ENCODE results near the gene TMEM175.
A peak's percentile ranks its signal among the peaks of the same experiment; 100 is the strongest.
"Not testable (repeated sequence)": the region's sequence is repeated elsewhere in the genome, so short reads cannot be mapped to it uniquely, and the experiment has no call there.

Gene TMEM175

DNA sequence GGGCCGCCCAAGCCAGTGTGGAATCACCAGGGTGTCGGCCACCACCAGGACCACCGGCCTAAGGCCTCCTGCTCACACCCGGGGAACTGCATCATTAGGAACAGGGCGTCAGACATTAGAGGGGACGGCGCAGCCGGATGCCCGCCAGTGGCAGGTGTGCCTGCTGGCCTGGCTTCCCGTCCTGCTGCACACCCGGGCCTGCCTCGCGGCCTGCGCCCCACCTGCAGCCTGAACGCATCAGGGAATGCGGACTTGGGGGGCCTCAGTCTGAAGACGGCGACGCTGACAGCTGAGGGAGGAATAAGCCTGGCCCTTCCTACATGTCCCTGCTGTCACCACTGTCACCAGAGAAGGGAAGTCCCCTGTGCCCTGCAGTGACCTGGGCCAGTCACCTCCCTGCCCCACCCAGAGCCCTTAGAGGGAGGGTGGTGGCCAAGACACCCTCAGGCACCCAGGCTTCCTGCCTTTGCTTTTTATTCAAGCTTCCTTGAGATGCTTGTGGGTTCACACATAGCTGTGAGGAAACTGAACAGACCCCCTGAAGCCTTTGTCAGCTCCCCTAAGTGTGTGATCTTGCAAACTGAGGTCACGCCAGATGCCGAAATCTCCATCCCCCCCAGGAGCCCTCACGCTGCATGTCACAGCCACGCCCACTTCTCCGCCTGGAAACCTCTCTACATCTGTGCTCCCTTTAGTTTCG is 37.9 kb downstream of the TMEM175 start:
- no peak for DNase-seq (ENCODE audit: low read depth in 3 of 3, low spot score in 1 of 3)

DNA sequence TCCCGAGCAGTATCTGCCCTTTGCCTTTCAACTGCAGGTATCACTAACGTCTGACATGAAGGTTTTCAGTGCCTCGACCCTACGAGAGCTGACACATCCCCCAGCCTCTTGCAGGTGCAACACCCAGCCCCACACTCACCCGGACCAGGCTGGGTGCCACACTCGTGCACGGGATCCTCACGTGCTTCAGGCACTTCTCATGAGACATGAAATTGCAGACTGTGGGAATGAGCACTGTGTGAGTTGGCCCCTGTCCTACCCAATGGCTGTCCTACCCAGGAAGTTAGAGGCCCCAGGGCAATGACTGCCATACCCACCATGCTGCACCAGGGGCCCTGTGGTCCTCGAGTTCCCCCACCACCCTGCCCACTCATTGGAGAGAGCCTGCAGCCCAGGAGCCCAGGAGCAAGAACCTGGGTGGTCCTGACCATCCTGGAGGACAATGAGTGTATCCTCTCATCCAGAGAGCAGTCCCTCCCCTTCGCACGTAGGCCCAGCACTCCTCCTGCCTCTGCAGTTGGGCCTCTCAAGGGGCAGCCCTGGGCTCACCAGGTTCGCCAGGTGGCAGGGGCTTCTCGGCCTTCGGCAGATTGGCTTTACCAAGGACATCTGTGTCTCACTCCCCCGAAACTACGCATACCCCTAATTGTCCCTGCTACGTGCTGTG is 38.7 kb downstream of the TMEM175 start:
- DNase-seq (ENCODE audit: low read depth in 3 of 3, low spot score in 1 of 3), result no peak

DNA sequence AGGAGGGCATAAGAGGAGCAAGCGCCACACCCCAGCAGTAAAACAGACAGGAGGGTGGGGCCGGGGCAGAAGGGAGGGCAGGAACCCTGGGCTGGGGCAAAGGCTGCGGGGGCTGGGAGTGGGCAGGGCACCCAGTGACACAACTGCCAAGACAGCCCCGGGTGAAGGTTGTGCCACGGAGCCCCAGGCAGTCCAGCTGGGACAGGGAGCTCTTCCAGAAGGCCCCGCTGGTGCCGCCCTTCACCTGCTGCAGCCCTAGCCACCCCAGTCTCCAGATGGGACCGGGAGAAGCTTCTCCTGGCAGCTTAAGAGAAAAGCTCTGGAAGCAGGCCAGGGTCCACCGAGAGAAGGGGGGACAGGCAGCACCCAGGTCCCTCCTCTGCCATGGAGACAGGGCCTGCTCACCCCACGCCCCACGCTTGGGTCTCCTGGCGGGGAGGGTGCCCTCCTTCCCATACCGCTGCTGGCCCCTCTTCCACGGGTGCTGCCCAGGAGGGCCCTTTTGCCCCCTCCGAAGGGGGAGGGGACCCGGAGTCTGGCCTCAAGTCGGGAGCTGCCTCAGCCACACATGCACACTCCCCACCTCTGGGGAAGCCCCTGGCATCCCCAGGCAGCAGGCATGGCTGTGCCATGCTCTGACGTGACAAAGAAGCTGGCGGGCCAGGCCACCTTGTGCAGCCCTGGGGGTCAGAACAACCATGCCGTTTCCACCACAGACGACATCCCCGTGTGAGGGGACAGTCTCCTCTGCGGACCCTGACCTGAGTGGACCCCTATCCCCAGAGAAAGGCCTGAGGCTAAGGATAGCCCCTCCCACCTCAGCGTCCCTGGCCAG is 39.6 kb downstream of the TMEM175 start:
- DNase-seq (ENCODE audit: low read depth in 3 of 3, low spot score in 1 of 3), result no peak

DNA sequence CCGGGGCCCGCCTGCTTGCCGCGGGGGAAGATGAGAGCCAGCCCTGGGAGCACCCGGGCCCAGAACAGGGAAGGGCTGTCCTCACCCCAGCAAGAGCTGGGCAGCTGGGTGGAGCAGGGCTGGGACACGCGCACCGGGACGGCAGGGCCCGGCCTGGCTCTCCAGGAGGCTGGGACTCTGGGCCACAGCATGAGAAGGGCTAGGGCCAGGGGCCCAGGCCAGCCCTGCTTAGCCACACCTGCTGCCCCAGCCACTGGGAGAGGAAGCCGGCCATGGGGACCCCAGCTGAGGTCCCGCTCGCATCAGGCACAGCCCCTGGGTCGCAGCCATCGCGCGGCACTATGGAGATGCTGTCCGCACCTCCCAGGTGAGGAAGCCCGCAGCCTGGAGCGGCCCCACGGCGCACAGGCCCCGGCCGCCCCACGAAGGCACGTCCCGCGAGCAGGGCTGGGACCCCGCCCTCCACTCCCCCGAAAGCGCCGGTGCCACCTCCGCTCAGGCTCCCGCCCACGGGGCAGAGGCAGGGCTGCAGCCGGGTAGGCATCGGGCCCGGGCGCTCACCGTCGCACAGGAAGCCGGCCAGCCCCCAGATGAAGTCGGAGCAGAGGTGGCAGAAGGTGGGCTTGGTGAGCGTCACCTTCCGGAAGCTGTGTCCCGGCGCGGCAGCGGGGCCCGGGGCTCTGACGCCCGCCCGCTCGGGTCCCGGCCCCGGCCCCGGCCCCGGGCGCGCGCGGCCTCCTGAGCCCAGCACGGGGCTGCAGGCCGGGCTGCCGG is 40.6 kb downstream of the TMEM175 start:
- peak; percentile 21 to 49 (median 39) for DNase-seq (ENCODE audit: low read depth in 3 of 3, low spot score in 1 of 3)

DNA sequence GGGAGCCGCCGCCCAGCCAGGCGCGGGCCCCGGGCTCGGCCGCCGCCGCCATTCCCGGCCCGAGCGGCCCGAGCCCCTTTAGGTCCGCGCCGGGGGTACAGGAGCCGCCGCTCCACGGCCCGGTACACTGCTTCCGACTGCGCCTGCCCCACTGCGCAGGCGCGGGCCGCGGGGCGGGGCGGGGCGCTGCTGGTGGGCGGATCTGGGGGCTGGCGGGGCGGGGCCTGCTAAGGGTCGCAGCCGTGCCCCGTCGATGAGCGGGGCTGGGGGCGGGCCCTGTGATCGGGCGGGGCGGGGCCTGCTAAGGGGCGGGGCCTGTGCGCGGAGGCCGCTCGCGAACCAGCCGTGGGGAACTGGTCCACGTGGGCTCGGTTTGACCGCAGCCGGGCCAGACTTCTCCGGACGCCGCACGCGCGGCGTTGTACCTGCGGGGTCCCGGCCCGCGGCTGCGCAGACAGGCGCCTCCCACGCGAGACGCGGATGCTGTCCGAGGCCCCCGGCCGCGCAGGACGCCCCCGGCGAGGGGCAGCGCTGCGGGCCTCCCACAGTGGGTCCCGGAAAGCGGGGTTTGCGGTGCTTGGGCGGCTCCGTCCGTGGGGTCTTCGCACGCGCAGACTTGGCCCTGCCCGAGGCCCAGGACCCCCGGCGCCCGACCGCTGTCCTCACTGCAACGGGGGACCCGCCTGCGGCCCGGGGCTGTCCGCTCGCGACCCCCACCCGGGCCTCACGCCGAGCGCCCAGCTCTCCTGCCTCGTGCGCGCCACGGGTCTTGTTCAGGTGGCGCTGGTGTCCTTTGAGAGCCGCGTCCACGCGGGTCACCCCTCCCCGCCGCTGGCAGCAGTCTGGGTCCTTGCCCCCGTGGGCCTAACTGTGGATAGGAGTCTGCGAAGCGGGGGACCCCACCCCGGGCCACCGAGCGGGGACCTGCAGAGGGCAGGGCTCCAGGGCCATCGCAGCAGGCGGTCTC is 41.5 kb downstream of the TMEM175 start, which contains the start of gene DGKQ:
TSS of gene DGKQ (minus strand) at position 139 of the 967 bp plus-strand sequence. CDS start at position 52, 87 bp downstream.
- DNase-seq (ENCODE audit: low read depth in 3 of 3, low spot score in 1 of 3), result peak; percentile 82 to 91 (median 88)

DNA sequence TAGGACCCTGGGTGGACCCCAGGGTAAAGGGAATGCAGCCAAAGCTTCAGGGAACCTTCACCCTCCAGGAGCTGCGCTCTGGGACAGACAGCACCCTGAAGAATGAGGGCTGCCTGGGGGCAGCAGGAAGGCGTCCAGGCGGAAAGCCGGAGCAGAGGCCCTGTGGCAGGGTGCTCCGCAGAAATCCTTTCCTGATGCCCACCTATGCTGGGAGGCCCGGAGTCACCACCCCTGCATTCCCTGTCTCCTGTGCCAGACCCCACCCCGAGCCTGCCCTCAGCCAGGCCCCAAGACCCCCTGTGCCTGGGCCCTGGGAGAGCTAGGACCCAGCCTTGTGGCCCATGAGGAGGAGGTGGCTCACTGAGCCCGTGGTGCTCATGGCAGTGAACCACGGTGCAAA is 42.4 kb downstream of the TMEM175 start:
- no peak for DNase-seq (ENCODE audit: low read depth in 3 of 3, low spot score in 1 of 3)

DNA sequence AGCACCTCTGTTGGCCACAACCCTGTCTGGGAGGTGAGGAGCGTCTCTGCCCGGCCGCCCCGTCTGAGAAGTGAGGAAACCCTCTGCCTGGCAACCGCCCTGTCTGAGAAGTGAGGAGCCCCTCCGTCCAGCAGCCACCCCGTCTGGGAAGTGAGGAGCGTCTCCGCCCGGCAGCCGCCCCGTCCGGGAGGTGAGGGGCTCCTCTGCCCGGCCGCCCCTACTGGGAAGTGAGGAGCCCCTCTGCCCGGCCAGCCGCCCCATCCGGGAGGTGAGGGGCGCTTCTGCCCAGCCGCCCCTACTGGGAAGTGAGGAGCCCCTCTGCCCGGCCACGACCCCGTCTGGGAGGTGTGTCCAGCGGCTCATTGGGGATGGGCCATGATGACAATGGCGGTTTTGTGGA is 43.8 kb downstream of the TMEM175 start:
- not testable (repeated sequence) for DNase-seq (ENCODE audit: low read depth in 3 of 3, low spot score in 1 of 3)

DNA sequence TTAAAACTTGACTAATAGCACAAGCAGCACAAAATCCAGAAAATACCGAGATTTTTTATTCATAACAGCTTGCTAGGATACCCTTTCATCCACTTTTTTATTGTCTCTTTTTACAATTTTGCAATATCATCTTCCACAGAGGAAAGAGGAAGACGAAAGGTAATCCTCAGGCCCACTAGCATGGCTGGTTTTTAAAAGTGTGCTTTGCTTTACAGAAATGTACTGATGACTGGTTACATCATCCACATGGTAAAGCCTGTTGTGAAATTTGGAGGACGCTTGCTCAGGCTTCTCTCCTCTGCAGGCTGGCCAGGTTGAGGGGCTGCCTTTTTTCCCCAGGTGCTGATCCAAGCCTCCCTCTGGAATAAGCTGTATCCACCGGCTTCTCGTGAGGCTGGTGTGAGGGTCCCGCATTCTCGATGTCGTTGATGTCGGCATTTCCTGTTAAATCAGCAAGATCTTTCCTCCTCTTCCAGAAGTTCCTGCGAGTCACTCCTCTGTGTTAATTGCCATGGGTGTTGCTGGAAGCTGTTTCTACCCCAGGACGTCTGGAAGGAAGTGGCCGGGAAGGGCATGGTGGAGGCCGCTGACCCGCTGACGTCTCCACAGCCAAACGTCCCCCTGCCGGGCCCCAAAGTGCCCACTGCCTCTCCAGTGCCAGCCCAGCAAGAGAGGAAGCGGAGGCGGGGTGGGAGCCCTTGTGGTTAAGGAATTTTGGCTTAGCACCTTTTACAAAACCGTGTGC is 46.9 kb downstream of the TMEM175 start:
- no peak for DNase-seq (ENCODE audit: low read depth in 3 of 3, low spot score in 1 of 3)

DNA sequence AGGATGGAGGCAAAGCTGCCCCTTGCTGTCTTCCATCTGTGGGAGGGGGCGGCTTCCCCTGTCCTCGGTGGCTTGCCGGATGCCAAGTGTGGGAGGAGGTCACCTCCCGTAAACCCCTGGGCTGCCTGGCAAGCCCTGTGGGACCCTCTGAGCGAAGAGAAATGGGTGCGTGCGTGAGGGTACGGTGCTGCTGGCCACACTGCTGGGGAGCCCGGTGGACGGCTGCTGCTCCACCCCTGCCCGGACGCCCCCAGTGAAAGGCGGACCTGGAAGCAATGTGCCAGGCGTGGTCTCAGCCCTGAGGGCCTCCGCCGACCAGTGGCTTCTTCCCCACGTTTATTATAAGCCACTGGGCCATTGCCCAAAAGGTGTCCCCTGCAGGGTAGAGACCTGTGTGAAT is 50.0 kb downstream of the TMEM175 start:
- no peak for DNase-seq (ENCODE audit: low read depth in 3 of 3, low spot score in 1 of 3)

DNA sequence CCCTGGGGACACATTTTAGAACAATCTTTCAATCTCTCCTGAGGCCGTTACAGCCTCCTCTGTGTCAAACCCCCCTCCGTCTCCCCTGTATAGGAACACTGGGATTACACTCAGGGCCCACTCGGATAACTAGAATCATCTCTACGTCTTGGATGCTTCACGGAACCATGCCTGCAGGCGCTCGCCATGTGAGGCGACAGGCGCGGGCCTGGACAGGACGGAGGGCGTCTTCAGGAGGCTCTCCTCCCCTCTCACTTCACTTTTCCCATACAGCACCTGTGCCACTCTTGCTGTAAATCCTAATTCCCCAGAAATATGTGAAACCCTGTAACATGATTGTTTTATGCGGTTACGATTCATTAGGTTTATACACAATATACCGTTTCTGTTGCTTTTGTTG is 50.6 kb downstream of the TMEM175 start:
- DNase-seq (ENCODE audit: low read depth in 3 of 3, low spot score in 1 of 3), result no peak

DNA sequence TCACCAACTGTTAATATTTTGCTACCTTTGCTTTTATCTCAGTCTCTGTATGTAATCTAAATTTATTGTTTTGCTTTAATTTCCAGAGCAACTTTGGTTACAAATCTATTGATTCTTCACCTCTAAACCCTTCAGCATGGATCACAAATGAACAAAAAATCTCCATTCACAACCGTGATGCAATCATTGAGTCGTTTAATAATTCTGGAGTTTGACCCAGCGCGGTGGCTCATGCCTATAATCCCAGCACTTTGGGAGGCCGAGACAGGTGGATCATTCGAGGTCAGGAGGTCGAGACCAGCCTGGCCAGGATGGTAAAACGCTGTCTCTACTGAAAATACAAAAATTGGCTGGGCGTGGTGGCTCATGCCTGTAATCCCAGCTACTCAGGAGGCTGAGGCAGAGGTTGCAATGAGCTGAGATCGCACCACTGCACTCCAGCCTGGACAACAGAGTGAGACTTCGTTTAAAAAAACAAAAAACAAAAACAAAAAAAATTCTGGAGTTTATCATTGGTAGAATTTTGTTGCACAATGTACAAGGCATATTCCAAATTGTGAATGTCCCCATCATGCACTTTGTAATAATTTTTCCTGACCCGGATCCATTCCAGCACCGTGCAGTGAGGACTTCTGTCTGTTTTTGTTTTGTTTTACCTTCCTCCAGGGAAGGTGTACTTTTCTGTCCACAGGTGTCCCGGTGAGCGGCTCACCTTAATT is 52.2 kb downstream of the TMEM175 start:
- no peak for DNase-seq (ENCODE audit: low read depth in 3 of 3, low spot score in 1 of 3)

DNA sequence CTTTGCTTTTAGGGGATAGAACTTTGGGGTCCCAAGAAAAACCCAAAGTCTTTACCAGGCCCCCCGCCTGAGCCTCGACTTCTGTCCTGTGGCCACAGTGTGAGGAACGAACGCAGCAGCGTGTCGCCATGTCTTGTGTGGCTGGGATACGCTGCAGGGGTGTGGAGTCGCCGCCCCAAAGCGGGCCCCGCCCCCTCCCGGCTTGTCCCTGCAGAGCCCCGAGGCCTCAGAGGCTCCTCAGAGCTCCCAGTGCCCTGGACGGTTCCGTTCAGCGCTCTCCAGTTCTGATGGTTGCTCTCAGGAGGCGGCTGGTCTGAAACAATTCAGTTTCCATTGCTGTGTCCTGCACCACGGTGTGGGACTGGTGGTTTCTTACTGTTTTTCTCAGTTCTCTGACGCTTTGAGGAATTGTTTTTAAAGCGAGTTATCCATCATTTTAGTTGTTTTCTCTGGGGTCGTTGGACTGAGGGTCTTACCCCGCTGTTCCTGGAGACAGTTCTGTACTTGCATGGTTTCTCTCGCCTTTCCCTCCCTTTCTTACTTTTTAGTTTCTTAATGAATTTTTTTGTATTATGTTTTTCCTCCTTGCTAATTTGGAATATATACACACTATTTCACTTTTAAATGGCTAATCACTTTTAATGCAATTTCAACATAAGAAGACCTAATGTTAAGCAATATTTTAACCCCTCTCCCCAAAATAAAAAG is 53.0 kb downstream of the TMEM175 start:
- peak; percentile 15 to 71 (median 45) for DNase-seq (ENCODE audit: low read depth in 3 of 3, low spot score in 1 of 3)

DNA sequence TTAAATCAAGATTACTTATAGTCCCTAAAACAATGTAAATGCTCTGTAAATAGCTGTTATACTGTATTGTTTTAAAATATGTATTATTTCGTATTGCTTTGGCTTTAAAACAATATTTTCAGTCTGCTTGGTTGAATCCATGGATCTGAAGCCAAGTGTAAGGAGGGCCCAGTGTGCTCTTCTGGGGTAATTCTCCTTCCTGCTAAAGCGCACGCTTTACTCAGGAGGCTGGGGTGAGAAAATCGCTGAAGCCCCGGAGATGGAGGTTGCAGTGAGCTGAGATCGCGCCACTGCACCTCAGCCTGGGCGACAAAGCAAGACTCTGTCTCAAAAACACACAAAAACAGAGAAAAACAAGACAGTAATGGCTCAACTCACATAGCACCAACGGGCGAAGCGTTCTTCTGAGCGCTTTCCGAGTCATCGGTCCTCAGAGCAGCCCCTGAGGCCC is 54.2 kb downstream of the TMEM175 start:
- no peak for DNase-seq (ENCODE audit: low read depth in 3 of 3, low spot score in 1 of 3)

DNA sequence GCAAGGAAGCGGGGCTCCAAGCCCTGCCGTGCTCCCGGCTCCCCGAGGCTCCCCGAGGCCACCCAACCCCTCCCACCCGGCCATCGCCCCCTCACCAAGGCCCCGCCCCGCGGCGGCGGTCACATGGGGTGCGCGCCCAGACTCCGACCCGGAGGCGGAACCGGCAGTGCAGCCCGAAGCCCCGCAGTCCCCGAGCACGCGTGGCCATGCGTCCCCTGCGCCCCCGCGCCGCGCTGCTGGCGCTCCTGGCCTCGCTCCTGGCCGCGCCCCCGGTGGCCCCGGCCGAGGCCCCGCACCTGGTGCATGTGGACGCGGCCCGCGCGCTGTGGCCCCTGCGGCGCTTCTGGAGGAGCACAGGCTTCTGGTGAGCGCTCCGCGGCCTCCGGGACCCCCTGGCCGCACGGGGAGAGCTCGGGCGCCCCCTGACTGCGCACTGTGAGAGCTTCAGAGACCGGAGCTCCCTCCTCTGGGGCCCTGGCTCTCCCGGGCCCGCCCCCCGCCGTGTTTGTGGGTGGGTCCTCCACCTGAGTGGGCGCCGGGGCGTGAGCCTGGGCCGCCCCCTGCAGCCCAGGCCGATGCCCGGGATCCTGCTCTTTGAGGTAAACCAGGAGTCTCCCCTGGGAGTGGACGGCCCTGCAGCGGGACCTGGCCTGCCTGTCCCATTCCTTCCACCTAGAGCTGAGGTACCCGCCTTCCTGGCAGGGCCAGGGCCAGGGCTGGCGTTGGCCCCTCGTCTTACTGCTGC is 54.8 kb downstream of the TMEM175 start, which contains the start of gene IDUA:
TSS of gene IDUA (plus strand) at position 166 of the 745 bp plus-strand sequence. CDS start at position 207, 41 bp downstream.
- DNase-seq (ENCODE audit: low read depth in 3 of 3, low spot score in 1 of 3), result peak; percentile 58 to 80 (median 76)

DNA sequence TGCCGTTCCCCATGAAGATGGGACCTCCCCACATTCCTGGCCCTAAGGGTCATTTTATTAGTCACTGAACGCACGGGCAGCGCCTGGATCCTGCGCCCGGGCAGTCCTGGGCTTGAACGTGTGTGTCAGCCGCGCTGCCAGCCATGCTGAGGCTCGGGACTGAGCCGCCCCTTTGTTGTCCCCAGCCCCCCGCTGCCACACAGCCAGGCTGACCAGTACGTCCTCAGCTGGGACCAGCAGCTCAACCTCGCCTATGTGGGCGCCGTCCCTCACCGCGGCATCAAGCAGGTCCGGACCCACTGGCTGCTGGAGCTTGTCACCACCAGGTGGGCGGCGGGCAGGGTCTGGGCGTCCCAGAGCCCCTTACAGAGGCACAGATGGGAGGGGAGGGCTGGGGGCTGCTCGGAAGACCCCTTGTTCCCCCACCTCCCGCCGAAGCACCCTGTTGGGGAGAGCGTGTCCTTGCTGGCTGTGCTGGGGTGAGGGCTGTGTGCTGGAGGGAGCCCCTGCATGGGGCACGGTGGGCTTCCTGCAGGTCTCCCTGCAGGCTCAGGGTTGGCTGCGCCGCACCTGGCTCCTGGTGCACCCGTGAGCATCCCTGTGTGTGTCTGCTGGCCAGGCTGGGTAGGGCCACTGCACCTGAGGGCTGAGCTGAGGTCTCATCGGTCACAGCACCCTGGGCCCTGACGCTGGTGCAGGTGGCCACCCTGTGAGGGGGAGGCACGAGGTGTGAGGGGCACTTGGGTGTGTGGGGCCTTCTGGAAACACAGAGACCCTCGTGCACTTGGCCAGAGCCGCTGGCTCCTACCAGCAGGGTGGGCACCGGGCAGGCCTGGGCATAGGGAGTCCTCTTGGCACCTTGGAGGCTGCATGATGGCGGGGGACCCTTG is 55.6 kb downstream of the TMEM175 start:
- no peak for DNase-seq (ENCODE audit: low read depth in 3 of 3, low spot score in 1 of 3)
